HepG2 (cell line): ENCODE data around the gene BAG3. TPM values are rescaled to one million over a fixed set of nuclear protein-coding genes. Genes with fewer than 3 reads are reported as not detected.

Source experiments
- ATAC-seq: fragments of 200-7000 bp; cut with Tn5 transposase; 3 replicates; pipeline ENCODE4 v1.9.1; 2020; ENCODE audit warnings: mild to moderate bottlenecking, moderate library complexity
- BruUV-seq: library from RNA; stranded (reverse); fragments of 400-500 nt; replicated peaks from 2 replicates; lab custom pipeline; 2021; lab: Mats Ljungman, UMichigan
- CTCF ChIA-PET: fragments of 300-600 bp; formaldehyde crosslinking; extraction: SDS; loops from one replicate; lab custom pipeline; 2021; ENCODE audit warnings: low total read pairs, inconsistent platforms, low intra/inter-chr PET ratio; lab: Yijun Ruan, JAX
- POLR2A ChIA-PET: fragments of 350-600 bp; sonication (Branson Sonifier 250); formaldehyde crosslinking; loops from one replicate; lab custom pipeline; 2020; ENCODE audit warnings: antibody characterized with exemption, inconsistent platforms; lab: Yijun Ruan, JAX
- DNase-seq: peaks from one replicate; pipeline ENCODE4 v3.0.0-alpha.2; 2015; ENCODE audit warnings: low spot score
- FAIRE-seq: peaks from 3 replicates; lab custom pipeline; 2011; peaks lifted over from hg19 to GRCh38; lab: Jason Lieb, UNC
- H2AFZ ChIP-seq: one replicate; pipeline ENCODE4 v1.6.1; 2011; ENCODE audit warnings: low read length, inconsistent platforms
- H3K27ac ChIP-seq: fragments of 300-600 bp; 3 replicates; pipeline ENCODE4 v1.8.0; 2011; ENCODE audit warnings: mixed run types, mild to moderate bottlenecking, mixed read lengths, low read length, inconsistent platforms; ENCODE audit not compliant: insufficient read depth; ENCODE audit errors: extremely low read length
- H3K27me3 ChIP-seq, 2 experiments: fragments of 200-600 bp in 1 of 2; 2 replicates in 1 of 2; 3 replicates in 1 of 2; pipeline versions ENCODE4 v1.6.0 to v1.8.0; 2011; ENCODE audit warnings: low read length in 2 of 2, mild to moderate bottlenecking in 2 of 2, moderate library complexity in 2 of 2, inconsistent platforms in 1 of 2; ENCODE audit not compliant: insufficient read depth in 2 of 2, control insufficient read depth in 1 of 2
- H3K36me3 ChIP-seq, 2 experiments: fragments of 200-600 bp in 1 of 2; replicated peaks in 1 of 2; 2 replicates in 1 of 2; 3 replicates in 1 of 2; pipeline versions ENCODE4 v1.5.1 to v1.8.0; 2011; ENCODE audit warnings: low read length in 2 of 2, inconsistent platforms in 1 of 2; ENCODE audit not compliant: insufficient read depth in 2 of 2, control insufficient read depth in 1 of 2
- H3K4me1 ChIP-seq: 2 replicates; pipeline ENCODE4 v1.5.1; 2012; ENCODE audit warnings: low read length, inconsistent platforms; ENCODE audit not compliant: insufficient read depth
- H3K4me2 ChIP-seq: 2 replicates; pipeline ENCODE4 v1.6.0; 2011; ENCODE audit warnings: low read depth, low read length, inconsistent platforms
- H3K4me3 ChIP-seq, 3 experiments: fragments of 200-600 bp in 1 of 3; sonication (generic), shearing (Covaris generic) in 1 of 3; replicated peaks in 1 of 3; 2 replicates each; pipeline ENCODE4 v1.5.1; 2011 to 2016; ENCODE audit warnings: low read length in 3 of 3, inconsistent platforms in 2 of 3, low read depth in 2 of 3, mild to moderate bottlenecking in 2 of 3, control low read depth in 1 of 3, mixed read lengths in 1 of 3; ENCODE audit not compliant: insufficient read depth in 1 of 3
- H3K79me2 ChIP-seq: one replicate; pipeline ENCODE4 v1.6.1; 2011; ENCODE audit warnings: low read length, inconsistent platforms; ENCODE audit not compliant: insufficient read depth
- H3K9ac ChIP-seq: 2 replicates; pipeline ENCODE4 v1.6.0; 2011; ENCODE audit warnings: mild to moderate bottlenecking, low read depth, low read length, inconsistent platforms; ENCODE audit not compliant: insufficient read depth
- H3K9me3 ChIP-seq: 2 replicates; pipeline ENCODE4 v1.5.1; 2012; ENCODE audit warnings: mild to moderate bottlenecking, low read length
- H4K20me1 ChIP-seq: 2 replicates; pipeline ENCODE4 v1.6.0; 2011; ENCODE audit warnings: inconsistent platforms, mild to moderate bottlenecking, low read length, moderate library complexity; ENCODE audit not compliant: insufficient read depth
- ARID3A ChIP-seq: IDR thresholded peaks from 2 replicates; pipeline ENCODE4 v1.6.1; 2012; ENCODE audit warnings: low read depth, low read length, improper control_type of control experiment
- CBX5 ChIP-seq: sonication (generic); formaldehyde crosslinking; IDR thresholded peaks from 2 replicates; pipeline ENCODE4 v1.4.0; 2020; ENCODE audit warnings: missing genetic modification reagents, borderline replicate concordance
- GTF3A ChIP-seq: sonication (generic); formaldehyde crosslinking; conservative IDR thresholded peaks from 2 replicates; pipeline ENCODE4 v1.4.0; 2020; ENCODE audit warnings: mild to moderate bottlenecking, missing genetic modification reagents
- JUNB ChIP-seq: sonication (generic); formaldehyde crosslinking; IDR thresholded peaks from 2 replicates; pipeline ENCODE4 v1.8.0; 2022; ENCODE audit warnings: missing genetic modification reagents, mild to moderate bottlenecking, borderline replicate concordance
- KMT2A ChIP-seq: sonication (generic); formaldehyde crosslinking; IDR thresholded peaks from 2 replicates; pipeline ENCODE4 v1.4.0; 2020; ENCODE audit warnings: missing genetic modification reagents
- PCBP2 ChIP-seq: fragments of 200-400 bp; formaldehyde crosslinking; optimal IDR thresholded peaks from 2 replicates; pipeline ENCODE3; 2018; ENCODE audit warnings: low read length, low read depth; ENCODE audit not compliant: poor library complexity, severe bottlenecking
- PLRG1 ChIP-seq: fragments of 450-650 bp; conservative IDR thresholded peaks from 2 replicates; pipeline ENCODE4 v1.6.1; 2016
- REXO4 ChIP-seq: sonication (generic); formaldehyde crosslinking; IDR thresholded peaks from 2 replicates; pipeline ENCODE4 v1.8.0; 2022; ENCODE audit warnings: missing genetic modification reagents, mild to moderate bottlenecking, borderline replicate concordance
- RNF2 ChIP-seq: fragments of 450-650 bp; conservative IDR thresholded peaks from 2 replicates; pipeline ENCODE4 v1.6.1; 2016; ENCODE audit warnings: low read depth
- TAF15 ChIP-seq: fragments of 200-400 bp; formaldehyde crosslinking; IDR thresholded peaks from one replicate; pipeline ENCODE4 v1.6.1; 2018; ENCODE audit warnings: mild to moderate bottlenecking, low read depth, low read length; ENCODE audit not compliant: poor library complexity, severe bottlenecking
- TBX3 ChIP-seq: fragments of 450-650 bp; IDR thresholded peaks from 2 replicates; pipeline ENCODE4 v1.6.1; 2017; ENCODE audit warnings: antibody characterized with exemption, mild to moderate bottlenecking, inconsistent platforms, borderline replicate concordance
- ZNF138 ChIP-seq: sonication (generic); formaldehyde crosslinking; IDR thresholded peaks from 2 replicates; pipeline ENCODE4 v1.5.0; 2020; ENCODE audit warnings: mild to moderate bottlenecking, low read depth, missing genetic modification reagents
- ZNF644 ChIP-seq: IDR thresholded peaks from 2 replicates; pipeline ENCODE4 v1.6.1; 2016; ENCODE audit warnings: low read depth
- ZNF672 ChIP-seq: sonication (generic); formaldehyde crosslinking; IDR thresholded peaks from 2 replicates; pipeline ENCODE4 v1.8.1; 2022; ENCODE audit warnings: missing genetic modification reagents
- ZNF704 ChIP-seq: sonication (generic); formaldehyde crosslinking; IDR thresholded peaks from 2 replicates; pipeline ENCODE4 v1.8.1; 2023; ENCODE audit warnings: mild to moderate bottlenecking, inconsistent platforms, moderate library complexity, missing genetic modification reagents, borderline replicate concordance
- WGBS: methylation state at CpG from one replicate; pipeline ENCODE4 v1.1.6; 2017; ENCODE audit warnings: low lambda C conversion rate; 5-methylcytosine and 5-hydroxymethylcytosine counted together
- in situ Hi-C: cut with HindIII; loops from 2 replicates; pipeline ENCODE4 v1.10.0; 2017; ENCODE audit warnings: low pct_unique_long_range_greater_than_20kb; ENCODE audit not compliant: extremely low pct_ligation_motif_present
- intact Hi-C: fragments of 100-400 bp; cut with micrococcal nuclease; formaldehyde crosslinking; loops from one replicate; pipeline ENCODE4 v1.10.0; 2022; ENCODE audit not compliant: unreplicated experiment
- polyA plus RNA-seq, 8 experiments: library from polyadenylated mRNA; depleted of rRNA in 3 of 8; stranded (reverse) in 7 of 8; unstranded in 1 of 8; fragments of >200 nt; fragmentation: Illumina TruSeq in 4 of 8; extraction: Trizol in 4 of 8; gene quantifications; 2 replicates each; pipeline versions ENCODE4 v1.2.1 to v1.2.3, GENCODE V29; 2011 to 2016; ENCODE audit warnings: low read depth in 4 of 8, missing spikeins in 1 of 8, mixed read lengths in 1 of 8; ENCODE audit not compliant: insufficient read depth in 1 of 8
- total RNA-seq, 5 experiments: library from RNA; depleted of rRNA; stranded (reverse); fragments of >200 nt; fragmentation: Illumina TruSeq; extraction: Trizol; gene quantifications; 2 replicates each; pipeline ENCODE4 v1.2.3, GENCODE V29; 2016; ENCODE audit warnings: low read depth in 1 of 5
- TF ChIP-seq, protein P1 (sequence below): sonication (generic); formaldehyde crosslinking; conservative IDR thresholded peaks from 2 replicates; pipeline ENCODE4 v1.4.0; 2020; ENCODE audit warnings: missing genetic modification reagents

BAG3 gene
- total and polyA plus RNA-seq, 2 of the 13 experiments (the other 11 are each of a cell fraction or from before 2014, with no cell fraction given): 2.9 to 6.7 TPM

- no peak for TF ChIP-seq ZNF138 (CRISPR knock-in tag)
Observed at GRCh38 chr10:119656760-119657159, 5.6 kb downstream of the BAG3 start (continued).

DNA sequence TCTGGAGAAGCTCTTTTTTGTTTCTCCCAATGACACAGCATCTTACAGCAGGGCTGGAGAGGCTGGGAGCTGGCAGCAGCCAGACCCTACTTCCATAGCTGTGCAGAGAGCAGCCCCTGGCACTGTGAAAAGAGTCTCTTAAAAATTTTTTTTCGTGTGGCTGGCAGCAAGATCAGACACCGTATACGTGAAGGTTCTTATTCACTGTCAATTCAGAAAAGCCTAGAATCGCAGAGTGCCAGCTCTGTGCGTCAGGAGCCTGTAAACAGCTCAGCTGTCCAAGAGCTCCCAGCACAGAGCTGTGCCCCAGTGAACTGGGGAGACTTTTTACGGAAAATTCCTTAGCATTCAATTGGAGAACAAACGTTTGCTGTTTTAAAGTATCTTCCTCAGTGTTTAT lies 6.5 kb downstream of the BAG3 start:
- ATAC-seq (peak; percentile 50), FAIRE-seq (no peak), DNase-seq (no peak)
- ChIA-PET POLR2A (interaction anchor here (1.0 to 1.4 kb wide), 2 partner anchors 40 to 61 kb away, joined by 3 read pairs; partner anchors contain the start of gene TIAL1), CTCF (no interaction called here)
- Histone ChIP-seq H3K36me3 (peaks cover 16 to 37% of the 10 kb centered on the region in 2 experiments; a peak in 4 of 5 replicates), H3K79me2 (peaks cover 93% of the 10 kb centered on the region), H3K9me3 (no peaks in the 10 kb centered on the region), H4K20me1 (peaks cover 34% of the 10 kb centered on the region), H3K4me1 (peaks cover 74% of the 10 kb centered on the region), H2AFZ (no peak overlapping the region), H3K9ac (no peak overlapping the region), H3K27me3 (no peaks in the 10 kb centered on the region), H3K27ac (peak overlapping the region; percentile 49), H3K4me2 (no peak overlapping the region; the same call in 1 of the 2 replicates), H3K4me3 (no peak overlapping the region)
- BruUV-seq: no TSS peak
- no peak for TF ChIP-seq JUNB (CRISPR knock-in tag)
- TF ChIP-seq PCBP2: no peak
- no peak for TF ChIP-seq ARID3A
- no peak for TF ChIP-seq PLRG1
- no peak for TF ChIP-seq GTF3A
- TF ChIP-seq REXO4 (CRISPR knock-in tag): no peak
- no peak for TF ChIP-seq TAF15
- TF ChIP-seq KMT2A (CRISPR knock-in tag): no peak
- TF ChIP-seq ZNF704 (CRISPR knock-in tag): no peak
- no peak for TF ChIP-seq ZNF672 (CRISPR knock-in tag)
- TF ChIP-seq CBX5 (CRISPR knock-in tag): no peak
- no peak for TF ChIP-seq RNF2
- TF ChIP-seq ZNF644 (CRISPR knock-in tag): no peak
- no peak for TF ChIP-seq TBX3
- TF ChIP-seq, protein P1, sequence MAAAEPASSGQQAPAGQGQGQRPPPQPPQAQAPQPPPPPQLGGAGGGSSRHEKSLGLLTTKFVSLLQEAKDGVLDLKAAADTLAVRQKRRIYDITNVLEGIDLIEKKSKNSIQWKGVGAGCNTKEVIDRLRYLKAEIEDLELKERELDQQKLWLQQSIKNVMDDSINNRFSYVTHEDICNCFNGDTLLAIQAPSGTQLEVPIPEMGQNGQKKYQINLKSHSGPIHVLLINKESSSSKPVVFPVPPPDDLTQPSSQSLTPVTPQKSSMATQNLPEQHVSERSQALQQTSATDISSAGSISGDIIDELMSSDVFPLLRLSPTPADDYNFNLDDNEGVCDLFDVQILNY (CRISPR knock-in tag): no peak
- in situ Hi-C loops (no loop called here), intact Hi-C loops (no loop called here)
- WGBS: 57% methylated on average over 7 of the region's 7 CpGs
